ENCODE measurements around the gene MAPK10.
"Not testable (repeated sequence)": the region's sequence is repeated elsewhere in the genome, so short reads cannot be mapped to it uniquely, and the experiment has no call there.

The MAPK10 gene

GRCh38 chr4:86031927-86032326 lies 327.9 kb downstream of the MAPK10 start:
- DNase-seq = no peak

- no peak for DNase-seq
Measured at GRCh38 chr4:86026720-86027119, 333.1 kb downstream of the MAPK10 start.

DNA sequence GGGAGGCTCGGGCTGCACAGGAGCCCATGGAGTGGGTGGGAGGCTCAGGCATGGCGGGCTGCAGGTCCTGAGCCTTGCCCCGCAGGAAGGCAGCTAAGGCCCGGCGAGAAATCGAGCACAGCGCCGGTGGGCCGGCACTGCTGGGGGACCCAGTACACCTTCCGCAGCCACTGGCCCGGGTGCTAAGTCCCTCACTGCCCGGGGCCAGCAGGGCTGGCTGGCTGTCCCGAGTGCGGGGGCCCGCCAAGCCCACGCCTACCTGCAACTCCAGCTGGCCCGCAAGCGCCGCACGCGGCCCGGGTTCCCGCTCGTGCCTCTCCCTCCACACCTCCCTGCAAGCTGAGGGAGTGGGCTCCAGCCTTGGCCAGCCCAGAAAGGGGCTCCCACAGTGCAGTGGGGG lies 338.2 kb downstream of the MAPK10 start:
- not testable (repeated sequence) for DNase-seq

DNA sequence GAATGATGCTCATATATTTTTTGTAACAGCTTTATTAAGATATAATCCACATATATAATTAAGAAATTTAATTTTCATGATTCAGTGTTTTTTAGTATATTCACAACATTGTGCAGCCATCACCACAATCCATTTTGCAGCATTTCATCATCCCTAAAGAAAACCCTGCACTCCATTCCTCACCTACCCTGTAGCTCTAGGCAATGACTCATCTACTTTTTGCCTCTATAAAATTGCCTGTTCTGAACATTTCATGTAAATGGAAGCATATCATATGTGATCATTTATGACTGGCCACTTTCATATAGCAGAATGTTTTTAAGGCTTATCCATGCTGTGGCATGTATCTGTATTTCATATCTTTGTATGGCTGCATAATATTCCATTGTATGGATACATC lies 339.9 kb downstream of the MAPK10 start:
- DNase-seq = no peak

- no peak for DNase-seq
Measured at GRCh38 chr4:86019362-86019761, 340.5 kb downstream of the MAPK10 start.

DNA sequence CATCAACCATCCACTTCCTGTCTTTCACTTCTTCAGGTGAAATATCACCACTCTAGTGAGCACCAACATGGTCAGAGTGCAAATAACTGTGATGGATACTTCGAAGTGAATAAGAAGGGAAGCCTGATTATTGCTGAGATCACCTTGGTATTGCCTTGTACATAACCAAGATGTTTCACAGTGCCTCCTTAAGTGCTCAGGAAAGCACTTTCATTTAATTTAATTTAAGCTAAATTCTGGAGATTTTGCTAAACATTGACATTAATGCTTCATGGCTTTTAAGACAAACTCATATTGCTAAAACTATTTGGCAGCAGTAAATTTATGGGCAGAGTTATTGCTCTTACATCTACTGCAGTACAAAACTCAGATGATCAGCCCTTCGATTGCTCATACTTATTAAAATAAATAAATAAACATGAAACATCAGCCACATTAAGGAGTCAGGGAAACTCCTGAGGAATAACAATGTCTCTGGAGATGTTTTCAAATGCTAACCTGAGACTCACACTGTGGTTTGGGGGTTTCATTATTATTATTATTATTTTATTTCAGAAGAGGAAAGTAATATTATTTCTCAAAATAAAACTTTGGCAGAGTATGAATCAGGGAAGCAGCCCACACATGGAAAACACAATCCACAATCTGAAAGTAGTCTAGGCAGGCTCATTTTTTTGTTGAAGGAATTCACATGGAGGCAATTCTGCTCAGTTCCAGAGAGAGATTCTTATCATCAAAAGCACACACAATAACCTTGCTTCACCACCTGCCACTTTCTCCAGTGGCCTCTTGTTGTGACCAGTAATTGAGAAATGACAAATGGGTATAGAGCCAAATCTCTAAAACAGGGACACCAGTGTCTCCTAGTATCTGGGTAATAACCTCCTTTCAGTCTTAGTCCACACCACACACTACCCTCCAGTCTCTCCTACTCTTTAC lies 344.2 kb downstream of the MAPK10 start:
- DNase-seq = no peak

- DNase-seq = no peak
Measured at GRCh38 chr4:86014599-86014998, 345.3 kb downstream of the MAPK10 start.

- DNase-seq = no peak
Measured at GRCh38 chr4:86013621-86014020, 346.2 kb downstream of the MAPK10 start.

- no peak for DNase-seq
Measured at GRCh38 chr4:86011117-86011516, 348.7 kb downstream of the MAPK10 start.

GRCh38 chr4:86007042-86007441 lies 352.8 kb downstream of the MAPK10 start:
- DNase-seq = no peak

GRCh38 chr4:86006057-86006456 lies 353.8 kb downstream of the MAPK10 start:
- no peak for DNase-seq

GRCh38 chr4:86004030-86004429 lies 355.8 kb downstream of the MAPK10 start:
- DNase-seq = no peak

- no peak for DNase-seq
Measured at GRCh38 chr4:86001591-86001990, 358.3 kb downstream of the MAPK10 start.

GRCh38 chr4:85995361-85995760 lies 364.5 kb downstream of the MAPK10 start:
- DNase-seq = no peak

DNA sequence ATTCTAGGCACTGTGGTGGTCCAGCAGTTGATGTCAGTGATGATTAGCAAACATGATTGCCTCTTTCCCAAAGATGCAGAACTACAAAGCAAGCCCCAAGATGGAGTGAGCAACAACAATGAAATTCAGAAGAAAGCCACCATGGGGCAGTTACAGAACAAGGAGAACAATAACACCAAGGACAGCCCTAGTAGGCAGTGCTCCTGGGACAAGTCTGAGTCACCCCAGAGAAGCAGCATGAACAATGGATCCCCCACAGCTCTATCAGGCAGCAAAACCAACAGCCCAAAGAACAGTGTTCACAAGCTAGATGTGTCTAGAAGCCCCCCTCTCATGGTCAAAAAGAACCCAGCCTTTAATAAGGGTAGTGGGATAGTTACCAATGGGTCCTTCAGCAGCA lies 365.3 kb downstream of the MAPK10 start:
- no peak for DNase-seq

GRCh38 chr4:85993641-85994040 lies 366.2 kb downstream of the MAPK10 start:
- DNase-seq = no peak

DNA sequence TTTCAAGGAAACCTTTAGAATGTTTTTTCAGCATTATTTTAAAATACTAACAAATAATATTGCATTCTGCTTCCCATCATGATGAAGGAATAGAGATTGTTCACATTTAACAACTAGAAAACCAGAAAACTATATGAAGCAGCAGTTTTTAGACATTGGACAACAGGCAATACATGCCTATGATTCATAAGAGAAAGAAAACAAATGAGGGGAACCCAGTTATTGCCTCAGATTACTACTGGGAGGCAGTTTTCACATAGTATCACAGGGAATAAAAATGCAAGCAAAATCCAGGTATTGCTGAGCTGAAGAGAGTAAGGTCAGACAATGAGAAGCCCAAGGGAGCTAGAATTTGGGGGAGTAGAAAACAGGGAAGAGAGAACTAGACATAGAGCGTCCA lies 373.6 kb downstream of the MAPK10 start:
- no peak for DNase-seq

GRCh38 chr4:85979276-85979675 lies 380.6 kb downstream of the MAPK10 start:
- DNase-seq = no peak

DNA sequence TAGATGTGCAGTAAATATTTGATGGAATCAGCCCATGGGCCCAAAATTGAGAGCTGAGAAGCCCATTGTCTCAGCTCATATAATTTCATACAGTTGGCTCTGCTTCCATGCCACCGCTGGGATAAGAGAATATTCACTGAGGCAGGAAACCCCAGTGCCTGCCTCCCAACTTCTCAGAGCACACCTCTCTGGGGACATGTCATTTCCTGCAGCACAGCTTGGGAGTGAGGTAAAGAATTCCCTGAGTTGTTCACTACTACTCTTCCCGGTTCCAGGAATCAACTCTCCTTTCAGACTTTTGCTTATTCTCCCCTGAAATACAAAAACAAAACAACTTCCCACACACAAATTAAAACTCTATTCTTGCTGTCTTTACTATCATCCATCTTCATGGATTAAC lies 389.3 kb downstream of the MAPK10 start:
- no peak for DNase-seq

DNA sequence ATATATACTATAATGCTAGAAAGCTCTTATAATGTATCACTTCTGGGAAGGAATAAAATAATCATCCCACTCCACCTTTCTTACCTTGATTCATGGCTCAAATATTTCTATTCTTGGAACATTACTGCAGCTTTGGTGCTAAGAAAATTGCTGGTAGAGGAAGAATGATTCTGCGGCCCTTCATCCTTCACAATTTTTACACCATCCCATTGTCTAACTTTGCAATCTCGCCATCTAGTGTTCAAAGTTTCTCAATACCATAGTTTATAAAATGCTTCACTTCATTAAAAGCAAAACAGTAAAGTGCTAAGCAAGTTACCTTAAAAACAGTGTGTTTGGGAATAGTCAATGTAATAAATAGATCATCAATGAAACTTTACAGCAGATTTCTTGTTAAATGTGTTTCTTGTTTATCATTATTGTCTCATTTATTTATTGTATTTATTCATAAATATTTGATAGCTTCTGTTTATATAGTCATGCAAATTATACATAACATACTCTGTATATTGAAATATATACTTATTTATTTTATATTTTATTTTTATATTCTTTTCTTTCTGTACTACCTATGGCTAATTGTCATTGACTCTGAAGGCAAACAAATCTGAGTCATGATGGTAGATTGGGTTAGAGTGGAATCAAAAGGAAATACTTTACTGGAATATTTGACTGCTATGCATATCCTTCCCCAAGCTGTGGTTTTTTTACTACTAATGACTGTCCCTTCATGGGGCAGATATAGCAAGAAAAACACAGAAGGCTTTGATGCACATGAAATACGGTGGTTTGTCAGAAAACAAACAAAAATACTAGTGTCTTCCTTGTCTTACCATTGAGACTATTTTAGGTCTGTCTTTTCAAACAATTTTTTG lies 390.7 kb downstream of the MAPK10 start:
- peak; percentile 60 for DNase-seq

- no peak for DNase-seq
Measured at GRCh38 chr4:85967872-85968271, 392.0 kb downstream of the MAPK10 start.

GRCh38 chr4:85966373-85966772 lies 393.5 kb downstream of the MAPK10 start:
- no peak for DNase-seq

DNA sequence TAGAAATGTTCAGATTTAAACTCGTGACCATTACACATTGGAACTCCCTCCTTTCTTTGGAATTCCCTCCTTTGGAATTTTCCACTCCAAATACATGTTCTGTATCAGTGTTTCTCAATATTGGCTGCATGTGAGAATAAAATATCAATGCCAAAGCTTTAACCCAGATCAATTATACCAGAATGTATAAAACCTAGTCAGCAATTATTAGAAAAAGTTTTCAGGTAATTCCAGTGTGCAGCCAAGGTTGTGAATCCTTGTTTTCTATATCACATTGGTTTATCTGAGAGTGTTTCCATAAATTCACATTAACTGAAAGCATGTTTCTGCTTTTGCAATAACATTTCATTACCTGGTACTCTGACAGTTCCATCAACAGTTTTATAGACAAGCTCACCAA lies 394.3 kb downstream of the MAPK10 start:
- DNase-seq = no peak

DNA sequence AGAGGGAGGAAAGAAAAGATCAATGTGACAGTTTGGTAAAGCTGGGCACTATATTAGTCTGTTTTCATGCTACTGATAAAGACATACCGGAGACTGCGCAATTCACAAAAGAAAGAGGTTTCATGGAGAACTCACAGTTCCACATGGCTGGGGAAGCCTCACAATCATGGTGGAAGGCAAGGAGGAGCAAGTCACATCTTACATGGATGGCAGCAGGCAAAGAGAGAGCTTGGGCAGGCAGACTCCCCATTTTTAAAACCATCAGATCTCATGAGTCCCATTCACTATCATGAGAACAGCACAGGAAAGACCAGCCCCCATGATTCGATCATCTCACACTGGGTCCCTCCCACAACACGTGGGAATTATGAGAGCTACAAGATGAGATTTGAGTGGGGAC lies 394.8 kb downstream of the MAPK10 start:
- DNase-seq = not testable (repeated sequence)

Data from suppressor macrophage treated with lipopolysaccharide for 4 hours (primary cell).